Measurements from ENCODE around the gene LBX2.

DNA sequence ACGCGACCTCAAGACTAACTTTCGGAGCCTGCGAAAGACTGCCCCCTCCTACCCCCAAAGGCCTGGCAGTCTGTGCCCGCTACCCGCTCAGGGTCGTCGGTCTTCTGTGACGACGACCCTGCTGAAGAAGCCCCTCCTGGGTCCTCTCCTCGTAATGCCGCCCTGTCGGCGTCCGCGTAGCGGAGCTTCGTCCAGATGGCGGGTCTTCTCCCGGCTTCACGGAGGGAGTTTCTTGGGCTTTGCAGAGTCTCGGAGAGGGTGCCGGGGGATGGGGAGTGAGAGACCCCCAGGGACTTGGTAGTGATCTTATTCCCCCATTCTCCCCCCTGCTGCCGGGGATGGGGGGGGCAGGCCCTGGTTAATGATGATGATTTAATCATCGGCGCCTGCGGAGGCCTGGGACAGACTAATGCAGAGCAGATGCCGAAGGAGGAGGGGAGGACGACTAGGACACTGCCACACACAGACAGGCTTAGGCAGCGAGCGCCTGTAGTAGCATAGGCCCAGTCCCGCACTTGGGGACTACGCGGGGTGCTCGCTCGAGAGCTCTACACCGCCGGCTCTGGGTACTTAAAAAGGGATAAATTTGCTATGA, 8.6 kb upstream of the LBX2 start:
- TF ChIP-seq, protein P1, sequence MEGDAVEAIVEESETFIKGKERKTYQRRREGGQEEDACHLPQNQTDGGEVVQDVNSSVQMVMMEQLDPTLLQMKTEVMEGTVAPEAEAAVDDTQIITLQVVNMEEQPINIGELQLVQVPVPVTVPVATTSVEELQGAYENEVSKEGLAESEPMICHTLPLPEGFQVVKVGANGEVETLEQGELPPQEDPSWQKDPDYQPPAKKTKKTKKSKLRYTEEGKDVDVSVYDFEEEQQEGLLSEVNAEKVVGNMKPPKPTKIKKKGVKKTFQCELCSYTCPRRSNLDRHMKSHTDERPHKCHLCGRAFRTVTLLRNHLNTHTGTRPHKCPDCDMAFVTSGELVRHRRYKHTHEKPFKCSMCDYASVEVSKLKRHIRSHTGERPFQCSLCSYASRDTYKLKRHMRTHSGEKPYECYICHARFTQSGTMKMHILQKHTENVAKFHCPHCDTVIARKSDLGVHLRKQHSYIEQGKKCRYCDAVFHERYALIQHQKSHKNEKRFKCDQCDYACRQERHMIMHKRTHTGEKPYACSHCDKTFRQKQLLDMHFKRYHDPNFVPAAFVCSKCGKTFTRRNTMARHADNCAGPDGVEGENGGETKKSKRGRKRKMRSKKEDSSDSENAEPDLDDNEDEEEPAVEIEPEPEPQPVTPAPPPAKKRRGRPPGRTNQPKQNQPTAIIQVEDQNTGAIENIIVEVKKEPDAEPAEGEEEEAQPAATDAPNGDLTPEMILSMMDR (conservative IDR thresholded peaks at IDR 0.05; ENCODE audit: low read depth, low read length) = no peak
- TF ChIP-seq, protein P2, sequence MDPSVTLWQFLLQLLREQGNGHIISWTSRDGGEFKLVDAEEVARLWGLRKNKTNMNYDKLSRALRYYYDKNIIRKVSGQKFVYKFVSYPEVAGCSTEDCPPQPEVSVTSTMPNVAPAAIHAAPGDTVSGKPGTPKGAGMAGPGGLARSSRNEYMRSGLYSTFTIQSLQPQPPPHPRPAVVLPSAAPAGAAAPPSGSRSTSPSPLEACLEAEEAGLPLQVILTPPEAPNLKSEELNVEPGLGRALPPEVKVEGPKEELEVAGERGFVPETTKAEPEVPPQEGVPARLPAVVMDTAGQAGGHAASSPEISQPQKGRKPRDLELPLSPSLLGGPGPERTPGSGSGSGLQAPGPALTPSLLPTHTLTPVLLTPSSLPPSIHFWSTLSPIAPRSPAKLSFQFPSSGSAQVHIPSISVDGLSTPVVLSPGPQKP (IDR thresholded peaks at IDR 0.05; ENCODE audit: borderline replicate concordance, low read depth, low read length) = no peak
- no peak for TF ChIP-seq POLR2A (IDR thresholded peaks at IDR 0.05; ENCODE audit: low read depth, low read length)
- TF ChIP-seq, protein P3, sequence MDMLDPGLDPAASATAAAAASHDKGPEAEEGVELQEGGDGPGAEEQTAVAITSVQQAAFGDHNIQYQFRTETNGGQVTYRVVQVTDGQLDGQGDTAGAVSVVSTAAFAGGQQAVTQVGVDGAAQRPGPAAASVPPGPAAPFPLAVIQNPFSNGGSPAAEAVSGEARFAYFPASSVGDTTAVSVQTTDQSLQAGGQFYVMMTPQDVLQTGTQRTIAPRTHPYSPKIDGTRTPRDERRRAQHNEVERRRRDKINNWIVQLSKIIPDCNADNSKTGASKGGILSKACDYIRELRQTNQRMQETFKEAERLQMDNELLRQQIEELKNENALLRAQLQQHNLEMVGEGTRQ (IDR thresholded peaks at IDR 0.05; ENCODE audit: low read depth, low read length) = no peak
- TF ChIP-seq BHLHE40 (IDR thresholded peaks at IDR 0.05; ENCODE audit: low read depth, low read length) = no peak
- no peak for TF ChIP-seq CEBPB (IDR thresholded peaks at IDR 0.05; ENCODE audit: low read depth, low read length)
- no peak for TF ChIP-seq MAFK (IDR thresholded peaks at IDR 0.05; ENCODE audit: low read depth, low read length)
- no peak for TF ChIP-seq RCOR1 (IDR thresholded peaks at IDR 0.05; ENCODE audit: insufficient replicate concordance, low read length)
- TF ChIP-seq CHD1 (IDR thresholded peaks at IDR 0.05; ENCODE audit: low read depth, low read length) = no peak
